H9 (cell line): ENCODE data around the gene KLHL3. TPM values are rescaled to one million over a fixed set of nuclear protein-coding genes. Genes with fewer than 3 reads are reported as not detected.

ENCODE experiments used
- DNase-seq: peaks from one replicate; pipeline ENCODE4 v3.0.0-alpha.2; 2017
- H2AFZ ChIP-seq: one replicate; pipeline ENCODE4 v1.6.1; 2013; ENCODE audit warnings: mild to moderate bottlenecking, low read length, control low read depth, moderate library complexity
- H2AK5ac ChIP-seq: 2 replicates; pipeline ENCODE4 v1.6.1; 2013; ENCODE audit warnings: low read length, control low read depth, mixed read lengths; ENCODE audit not compliant: insufficient read length
- H2BK120ac ChIP-seq: one replicate; pipeline ENCODE4 v1.6.1; 2013; ENCODE audit warnings: low read depth, mild to moderate bottlenecking, low read length, control low read depth, inconsistent platforms; ENCODE audit not compliant: poor library complexity, severe bottlenecking
- H2BK12ac ChIP-seq: 2 replicates; pipeline ENCODE4 v1.6.1; 2013; ENCODE audit warnings: low read length, control low read depth, mixed read lengths, low read depth; ENCODE audit not compliant: insufficient read length
- H2BK15ac ChIP-seq: 2 replicates; pipeline ENCODE4 v1.6.1; 2013; ENCODE audit warnings: low read depth, low read length, control low read depth
- H2BK20ac ChIP-seq: one replicate; pipeline ENCODE4 v1.6.1; 2013; ENCODE audit warnings: low read depth, mild to moderate bottlenecking, low read length, control low read depth, inconsistent platforms; ENCODE audit not compliant: poor library complexity, severe bottlenecking
- H2BK5ac ChIP-seq: 2 replicates; pipeline ENCODE4 v1.6.1; 2013; ENCODE audit warnings: low read length, control low read depth, mixed read lengths; ENCODE audit not compliant: insufficient read length
- H3K14ac ChIP-seq: 2 replicates; pipeline ENCODE4 v1.6.1; 2013; ENCODE audit warnings: low read length, control low read depth; ENCODE audit not compliant: insufficient read depth
- H3K18ac ChIP-seq: 2 replicates; pipeline ENCODE4 v1.6.1; 2013; ENCODE audit warnings: low read depth, mild to moderate bottlenecking, mixed read lengths, low read length, control low read depth; ENCODE audit not compliant: insufficient read length
- H3K23ac ChIP-seq: 2 replicates; pipeline ENCODE4 v1.6.1; 2013; ENCODE audit warnings: low read length, control low read depth, mixed read lengths, low read depth; ENCODE audit not compliant: insufficient read length
- H3K23me2 ChIP-seq: 2 replicates; pipeline ENCODE4 v1.6.1; 2013; ENCODE audit warnings: low read depth, mild to moderate bottlenecking, mixed read lengths, low read length, control low read depth; ENCODE audit not compliant: insufficient read length, poor library complexity, severe bottlenecking
- H3K27ac ChIP-seq: 2 replicates; pipeline ENCODE4 v1.5.1; 2013; ENCODE audit warnings: low read length, control low read depth, mixed read lengths, low read depth; ENCODE audit not compliant: insufficient read length
- H3K27me3 ChIP-seq: 2 replicates; pipeline ENCODE4 v1.6.1; 2013; ENCODE audit warnings: low read length, control low read depth, inconsistent platforms; ENCODE audit not compliant: insufficient read depth
- H3K4ac ChIP-seq: 2 replicates; pipeline ENCODE4 v1.6.1; 2013; ENCODE audit warnings: low read depth, mild to moderate bottlenecking, control low read depth, inconsistent platforms, low read length, moderate library complexity
- H3K4me1 ChIP-seq: 2 replicates; pipeline ENCODE4 v1.6.1; 2013; ENCODE audit warnings: low read length, control low read depth, inconsistent platforms; ENCODE audit not compliant: insufficient read depth
- H3K4me2 ChIP-seq: 2 replicates; pipeline ENCODE4 v1.6.1; 2013; ENCODE audit warnings: low read length, control low read depth, mixed read lengths; ENCODE audit not compliant: insufficient read length, insufficient read depth
- H3K56ac ChIP-seq: 2 replicates; pipeline ENCODE4 v1.6.1; 2013; ENCODE audit warnings: low read depth, mild to moderate bottlenecking, mixed read lengths, low read length, control low read depth; ENCODE audit not compliant: insufficient read length
- H3K79me1 ChIP-seq: 2 replicates; pipeline ENCODE4 v1.6.1; 2013; ENCODE audit warnings: low read depth, mild to moderate bottlenecking, moderate library complexity, low read length, control low read depth, inconsistent platforms; ENCODE audit not compliant: insufficient read depth, poor library complexity, severe bottlenecking
- H3K79me2 ChIP-seq: 2 replicates; pipeline ENCODE4 v1.6.1; 2013; ENCODE audit warnings: low read length, control low read depth, inconsistent platforms; ENCODE audit not compliant: insufficient read depth
- H3K9ac ChIP-seq: 2 replicates; pipeline ENCODE4 v1.6.1; 2013; ENCODE audit warnings: low read length, control low read depth, mixed read lengths; ENCODE audit not compliant: insufficient read length; ENCODE audit errors: extremely low read depth
- H3K9me3 ChIP-seq: one replicate; pipeline ENCODE4 v1.6.1; 2013; ENCODE audit warnings: low read depth, low read length, inconsistent platforms; ENCODE audit not compliant: control insufficient read depth
- H3T11ph ChIP-seq: one replicate; pipeline ENCODE4 v1.6.1; 2013; ENCODE audit warnings: mild to moderate bottlenecking, low read length, control low read depth, inconsistent platforms
- H4K20me1 ChIP-seq: one replicate; pipeline ENCODE4 v1.6.1; 2013; ENCODE audit not compliant: control insufficient read depth, insufficient read length, insufficient read depth
- H4K5ac ChIP-seq: 2 replicates; pipeline ENCODE4 v1.6.1; 2013; ENCODE audit warnings: low read depth, mild to moderate bottlenecking, mixed read lengths, low read length, control low read depth; ENCODE audit not compliant: insufficient read length
- H4K8ac ChIP-seq: replicated peaks from 2 replicates; pipeline ENCODE4 v1.6.1; 2013; ENCODE audit warnings: low read length, control low read depth, mixed read lengths, low read depth; ENCODE audit not compliant: insufficient read length
- H4K91ac ChIP-seq: 2 replicates; pipeline ENCODE4 v1.6.1; 2013; ENCODE audit warnings: low read depth, mild to moderate bottlenecking, moderate library complexity, mixed read lengths, low read length, control low read depth; ENCODE audit not compliant: insufficient read length
- H3K27ac Mint-ChIP-seq, 3 experiments: 2 replicates in 2 of 3; 3 replicates in 1 of 3; pipeline ENCODE4 v1.8.0; 2020 to 2021; ENCODE audit warnings: mixed read lengths in 3 of 3, mild to moderate bottlenecking in 1 of 3, moderate library complexity in 1 of 3
- H3K27me3 Mint-ChIP-seq: 2 replicates; pipeline ENCODE4 v1.8.0; 2021; ENCODE audit warnings: low read depth, mild to moderate bottlenecking, moderate library complexity, mixed read lengths
- H3K36me3 Mint-ChIP-seq, 3 experiments: 2 replicates in 2 of 3; 3 replicates in 1 of 3; pipeline ENCODE4 v1.8.0; 2020 to 2021; ENCODE audit warnings: low read depth in 3 of 3, mixed read lengths in 3 of 3; ENCODE audit not compliant: insufficient read depth in 1 of 3
- H3K4me1 Mint-ChIP-seq, 2 experiments: 2 replicates each; pipeline ENCODE4 v1.8.0; 2020; ENCODE audit warnings: mixed read lengths in 2 of 2
- H3K4me3 Mint-ChIP-seq, 2 experiments: 2 replicates in 1 of 2; 3 replicates in 1 of 2; pipeline ENCODE4 v1.8.0; 2020 to 2021; ENCODE audit warnings: mild to moderate bottlenecking in 2 of 2, mixed read lengths in 2 of 2, moderate library complexity in 1 of 2
- H3K9me3 Mint-ChIP-seq, 2 experiments: 2 replicates in 1 of 2; 3 replicates in 1 of 2; pipeline ENCODE4 v1.8.0; 2020; ENCODE audit warnings: mild to moderate bottlenecking in 2 of 2, mixed read lengths in 2 of 2, moderate library complexity in 1 of 2
- WGBS: extraction: QIAGEN DNeasy Blood & Tissue Kit; methylation state at CpG from one replicate; pipeline ENCODE4 v1.1.7; 2013; ENCODE audit warnings: missing lambda C conversion rate, low lambda C conversion rate, mixed read lengths; ENCODE audit not compliant: insufficient read length; ENCODE audit errors: extremely low coverage; 5-methylcytosine and 5-hydroxymethylcytosine counted together
- total RNA-seq: library from RNA; stranded (reverse); gene quantifications from 2 replicates; pipeline ENCODE4 v1.2.1, GENCODE V29; 2021
- TF ChIP-seq, protein P1 (sequence below): fragments of 200-600 bp; sonication (generic); conservative IDR thresholded peaks from 3 replicates; pipeline ENCODE4 v1.8.0; 2021; ENCODE audit warnings: antibody characterized with exemption, mild to moderate bottlenecking

KLHL3 gene
- total RNA-seq, 1 experiment from 2014 or later = 12.8 TPM

- Histone ChIP-seq H3K23ac (no peak overlapping the region), H2BK12ac (no peak overlapping the region), H3K79me2 (no peaks in the 10 kb centered on the region), H3K27me3 (no peaks in the 10 kb centered on the region), H3K14ac (no peak overlapping the region), H3K79me1 (no peaks in the 10 kb centered on the region), H3K56ac (no peak overlapping the region), H2BK20ac (no peak overlapping the region), H4K5ac (no peak overlapping the region), H4K91ac (no peak overlapping the region), H3K9me3 (no peaks in the 10 kb centered on the region), H3K9ac (no peak overlapping the region), H3K18ac (no peak overlapping the region), H2AFZ (no peak overlapping the region), H3K4me1 (no peaks in the 10 kb centered on the region), H2AK5ac (no peak overlapping the region), H3T11ph (no peak overlapping the region), H3K4ac (no peak overlapping the region), H4K8ac (no peak overlapping the region), H2BK120ac (no peak overlapping the region), H3K23me2 (no peaks in the 10 kb centered on the region), H2BK15ac (no peak overlapping the region), H2BK5ac (no peak overlapping the region), H3K27ac (no peak overlapping the region), H4K20me1 (no peaks in the 10 kb centered on the region), H3K4me2 (no peak overlapping the region)
- TF ChIP-seq, protein P1, sequence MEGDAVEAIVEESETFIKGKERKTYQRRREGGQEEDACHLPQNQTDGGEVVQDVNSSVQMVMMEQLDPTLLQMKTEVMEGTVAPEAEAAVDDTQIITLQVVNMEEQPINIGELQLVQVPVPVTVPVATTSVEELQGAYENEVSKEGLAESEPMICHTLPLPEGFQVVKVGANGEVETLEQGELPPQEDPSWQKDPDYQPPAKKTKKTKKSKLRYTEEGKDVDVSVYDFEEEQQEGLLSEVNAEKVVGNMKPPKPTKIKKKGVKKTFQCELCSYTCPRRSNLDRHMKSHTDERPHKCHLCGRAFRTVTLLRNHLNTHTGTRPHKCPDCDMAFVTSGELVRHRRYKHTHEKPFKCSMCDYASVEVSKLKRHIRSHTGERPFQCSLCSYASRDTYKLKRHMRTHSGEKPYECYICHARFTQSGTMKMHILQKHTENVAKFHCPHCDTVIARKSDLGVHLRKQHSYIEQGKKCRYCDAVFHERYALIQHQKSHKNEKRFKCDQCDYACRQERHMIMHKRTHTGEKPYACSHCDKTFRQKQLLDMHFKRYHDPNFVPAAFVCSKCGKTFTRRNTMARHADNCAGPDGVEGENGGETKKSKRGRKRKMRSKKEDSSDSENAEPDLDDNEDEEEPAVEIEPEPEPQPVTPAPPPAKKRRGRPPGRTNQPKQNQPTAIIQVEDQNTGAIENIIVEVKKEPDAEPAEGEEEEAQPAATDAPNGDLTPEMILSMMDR = no peak
- Mint-ChIP-seq H3K27me3 (no peaks in the 10 kb centered on the region), H3K4me3 (no peak overlapping the region), H3K4me1 (no peaks in the 10 kb centered on the region), H3K27ac (peak overlapping the region in 1 of 3 experiments; percentile 66; a peak in 2 of 7 replicates), H3K36me3 (peaks cover 4 to 21% (median 6%) of the 10 kb centered on the region in 3 experiments; a peak in 5 of 7 replicates), H3K9me3 (peaks cover 3 to 8% of the 10 kb centered on the region in 2 experiments; a peak in 2 of 5 replicates)
- DNase-seq = no peak
- WGBS = no CpG with 5 or more reads among the region's 11 CpGs
Measured at GRCh38 chr5:137647401-137647800, 88.5 kb downstream of the KLHL3 start.
